ENCODE results near the gene PRKG1.

Gene PRKG1

DNA sequence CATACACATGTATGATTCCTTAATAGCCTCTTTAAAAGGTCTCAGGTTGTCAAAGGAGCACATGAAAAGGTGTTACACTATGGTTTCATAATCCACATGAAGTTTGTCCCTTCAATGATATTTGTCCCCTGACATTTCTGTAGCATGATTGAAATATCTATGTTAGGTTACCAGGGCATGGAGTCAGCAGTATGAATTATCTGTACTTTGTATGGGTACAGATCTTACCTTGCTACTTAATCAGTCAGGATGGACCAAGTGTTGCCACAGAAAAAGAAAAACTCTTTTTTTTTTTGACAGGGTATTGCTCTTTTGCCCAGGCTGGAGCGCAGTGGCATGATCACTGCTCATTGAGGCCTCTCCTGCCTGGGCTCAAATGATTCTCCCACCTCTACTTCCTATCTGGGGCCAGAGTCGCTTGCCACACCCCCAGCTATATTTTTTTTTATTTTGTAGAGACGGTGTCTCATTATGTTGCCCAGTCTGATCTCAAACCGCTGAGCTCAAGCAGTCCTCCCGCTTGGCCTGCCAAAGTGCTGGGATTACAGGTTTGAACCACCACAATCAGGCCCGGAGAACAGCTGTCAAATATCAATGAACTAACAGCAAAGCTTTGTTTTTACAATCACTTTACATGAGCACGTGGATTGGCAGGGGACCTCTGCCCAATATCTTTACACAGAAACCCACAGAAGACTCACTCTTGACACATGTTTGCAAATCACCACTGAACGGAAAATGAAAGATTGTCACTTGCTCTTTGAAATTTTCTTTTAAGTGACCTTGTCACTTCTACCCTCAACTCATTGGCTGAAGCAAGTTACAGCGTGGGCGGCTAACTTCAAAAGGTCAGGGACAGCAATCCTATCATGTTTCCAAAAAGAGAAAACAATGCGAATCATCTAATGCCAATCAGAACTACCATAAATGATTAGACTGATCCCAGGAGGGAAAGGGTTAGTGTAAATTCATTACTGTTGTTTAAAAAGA is 140.2 kb downstream of the PRKG1 start:
- Histone ChIP-seq H2AFZ (ENCODE audit: low read length) (no peak overlapping the region), H3K9ac (ENCODE audit: low read depth, low read length, poor library complexity, severe bottlenecking) (no peak overlapping the region), H3K4me3 (ENCODE audit: low read length, poor library complexity, severe bottlenecking) (no peak overlapping the region), H3K36me3 (ENCODE audit: insufficient read depth, low read length) (no peaks in the 10 kb centered on the region), H4K20me1 (ENCODE audit: insufficient read depth, low read length, poor library complexity, severe bottlenecking) (no peaks in the 10 kb centered on the region), H3K4me1 (ENCODE audit: insufficient read depth, low read length, poor library complexity, severe bottlenecking) (no peaks in the 10 kb centered on the region), H3K79me2 (ENCODE audit: insufficient read depth, low read length) (no peaks in the 10 kb centered on the region), H3F3A (ENCODE audit: low read depth) (no peaks in the 10 kb centered on the region), H3K9me2 (replicated peaks; ENCODE audit: low read depth, low read length) (no peaks in the 10 kb centered on the region), H3K4me2 (ENCODE audit: low read depth, low read length, poor library complexity, severe bottlenecking) (no peak overlapping the region), H3K9me3 (ENCODE audit: insufficient read depth, low read depth, low read length) (no peaks in the 10 kb centered on the region), H3K27me3 (ENCODE audit: insufficient read depth, low read length, poor library complexity, severe bottlenecking) (no peaks in the 10 kb centered on the region)
- no peak for TF ChIP-seq EZH2phosphoT487 (IDR thresholded peaks at IDR 0.05; ENCODE audit: borderline replicate concordance)
- TF ChIP-seq, protein P1, sequence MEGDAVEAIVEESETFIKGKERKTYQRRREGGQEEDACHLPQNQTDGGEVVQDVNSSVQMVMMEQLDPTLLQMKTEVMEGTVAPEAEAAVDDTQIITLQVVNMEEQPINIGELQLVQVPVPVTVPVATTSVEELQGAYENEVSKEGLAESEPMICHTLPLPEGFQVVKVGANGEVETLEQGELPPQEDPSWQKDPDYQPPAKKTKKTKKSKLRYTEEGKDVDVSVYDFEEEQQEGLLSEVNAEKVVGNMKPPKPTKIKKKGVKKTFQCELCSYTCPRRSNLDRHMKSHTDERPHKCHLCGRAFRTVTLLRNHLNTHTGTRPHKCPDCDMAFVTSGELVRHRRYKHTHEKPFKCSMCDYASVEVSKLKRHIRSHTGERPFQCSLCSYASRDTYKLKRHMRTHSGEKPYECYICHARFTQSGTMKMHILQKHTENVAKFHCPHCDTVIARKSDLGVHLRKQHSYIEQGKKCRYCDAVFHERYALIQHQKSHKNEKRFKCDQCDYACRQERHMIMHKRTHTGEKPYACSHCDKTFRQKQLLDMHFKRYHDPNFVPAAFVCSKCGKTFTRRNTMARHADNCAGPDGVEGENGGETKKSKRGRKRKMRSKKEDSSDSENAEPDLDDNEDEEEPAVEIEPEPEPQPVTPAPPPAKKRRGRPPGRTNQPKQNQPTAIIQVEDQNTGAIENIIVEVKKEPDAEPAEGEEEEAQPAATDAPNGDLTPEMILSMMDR (conservative IDR thresholded peaks at IDR 0.05; ENCODE audit: low read length), result no peak

DNA sequence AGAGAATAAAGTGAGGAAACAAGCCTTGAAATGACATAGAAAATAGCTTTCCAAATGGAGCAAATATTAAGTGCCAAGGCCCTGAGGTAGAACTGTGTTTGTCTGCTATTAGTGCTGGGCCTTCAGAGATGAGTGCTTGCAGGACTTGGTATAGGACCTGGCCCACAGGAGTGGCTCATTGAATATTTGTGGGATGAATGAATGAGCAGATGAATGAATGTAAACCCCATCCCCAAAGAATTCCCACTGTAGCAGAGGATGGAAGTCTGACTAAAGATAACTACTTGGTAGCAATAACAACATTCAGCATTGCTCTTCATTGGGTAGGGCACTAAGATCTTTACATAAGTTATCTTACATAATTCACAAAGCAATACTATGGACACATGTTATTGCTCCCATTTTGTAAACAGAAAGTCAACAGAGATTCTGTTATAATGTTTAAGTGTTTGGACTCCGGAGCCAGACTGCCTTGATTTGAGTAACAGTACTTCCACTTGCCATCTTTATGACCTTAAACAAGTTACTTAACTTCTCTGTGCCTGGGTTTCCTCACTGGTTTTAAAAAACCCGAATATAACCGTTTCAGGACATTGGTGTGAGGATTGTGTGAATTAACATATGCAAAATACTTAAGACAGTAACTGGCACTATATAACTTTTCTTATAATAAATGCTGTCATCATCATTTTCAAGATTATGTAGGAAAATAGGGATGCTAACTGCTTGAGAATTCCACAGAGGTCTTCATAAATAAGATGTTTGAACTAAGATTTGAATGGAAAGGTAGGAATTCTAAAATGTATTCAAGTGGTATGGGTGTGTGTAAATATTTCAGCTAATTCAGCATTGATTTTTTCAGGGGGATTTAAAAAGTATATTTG is 141.9 kb downstream of the PRKG1 start:
- Histone ChIP-seq H3F3A (ENCODE audit: low read depth) (no peaks in the 10 kb centered on the region), H3K4me2 (ENCODE audit: low read depth, low read length, poor library complexity, severe bottlenecking) (no peak overlapping the region), H3K9me2 (replicated peaks; ENCODE audit: low read depth, low read length) (no peaks in the 10 kb centered on the region), H3K9me3 (ENCODE audit: insufficient read depth, low read depth, low read length) (no peaks in the 10 kb centered on the region), H3K79me2 (ENCODE audit: insufficient read depth, low read length) (no peaks in the 10 kb centered on the region), H3K36me3 (ENCODE audit: insufficient read depth, low read length) (no peaks in the 10 kb centered on the region), H4K20me1 (ENCODE audit: insufficient read depth, low read length, poor library complexity, severe bottlenecking) (no peaks in the 10 kb centered on the region), H2AFZ (ENCODE audit: low read length) (no peak overlapping the region), H3K9ac (ENCODE audit: low read depth, low read length, poor library complexity, severe bottlenecking) (no peak overlapping the region), H3K27me3 (ENCODE audit: insufficient read depth, low read length, poor library complexity, severe bottlenecking) (no peaks in the 10 kb centered on the region), H3K4me1 (ENCODE audit: insufficient read depth, low read length, poor library complexity, severe bottlenecking) (no peaks in the 10 kb centered on the region), H3K4me3 (ENCODE audit: low read length, poor library complexity, severe bottlenecking) (no peak overlapping the region)
- TF ChIP-seq, protein P1 (conservative IDR thresholded peaks at IDR 0.05; ENCODE audit: low read length), result no peak
- no peak for TF ChIP-seq EZH2phosphoT487 (IDR thresholded peaks at IDR 0.05; ENCODE audit: borderline replicate concordance)

DNA sequence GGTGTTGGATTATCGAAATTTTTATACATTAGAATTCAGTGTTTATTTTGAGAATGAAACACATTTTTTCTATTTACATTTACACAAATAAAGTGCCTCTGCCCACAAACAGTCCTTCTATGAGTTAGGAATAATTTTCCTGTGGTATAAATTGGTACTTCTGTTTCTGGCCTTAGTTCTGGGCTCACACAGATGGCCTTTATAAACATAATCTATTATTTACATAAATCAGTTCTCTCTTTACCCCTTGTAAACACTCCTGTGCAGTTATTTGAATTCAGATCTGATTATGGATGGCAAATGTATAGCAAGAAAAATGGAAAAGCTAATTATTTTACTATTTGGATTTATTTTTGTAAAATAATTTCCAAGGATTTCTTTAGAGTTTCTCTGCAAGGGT is 143.2 kb downstream of the PRKG1 start:
- H3K36me3 ChIP-seq (ENCODE audit: insufficient read depth, low read length), result no peaks in the 10 kb centered on the region
- H3K79me2 ChIP-seq (ENCODE audit: insufficient read depth, low read length), result no peaks in the 10 kb centered on the region
- no peak overlapping the region for H3K9ac ChIP-seq (ENCODE audit: low read depth, low read length, poor library complexity, severe bottlenecking)
- no peaks in the 10 kb centered on the region for H4K20me1 ChIP-seq (ENCODE audit: insufficient read depth, low read length, poor library complexity, severe bottlenecking)
- H2AFZ ChIP-seq (ENCODE audit: low read length), result no peak overlapping the region
- no peaks in the 10 kb centered on the region for H3K4me1 ChIP-seq (ENCODE audit: insufficient read depth, low read length, poor library complexity, severe bottlenecking)
- no peak for TF ChIP-seq EZH2phosphoT487 (IDR thresholded peaks at IDR 0.05; ENCODE audit: borderline replicate concordance)
- TF ChIP-seq, protein P1 (conservative IDR thresholded peaks at IDR 0.05; ENCODE audit: low read length), result no peak
- H3K4me2 ChIP-seq (ENCODE audit: low read depth, low read length, poor library complexity, severe bottlenecking), result no peak overlapping the region
- H3F3A ChIP-seq (ENCODE audit: low read depth), result no peaks in the 10 kb centered on the region
- no peak overlapping the region for H3K4me3 ChIP-seq (ENCODE audit: low read length, poor library complexity, severe bottlenecking)
- no peaks in the 10 kb centered on the region for H3K27me3 ChIP-seq (ENCODE audit: insufficient read depth, low read length, poor library complexity, severe bottlenecking)
- no peaks in the 10 kb centered on the region for H3K9me2 ChIP-seq (replicated peaks; ENCODE audit: low read depth, low read length)
- no peaks in the 10 kb centered on the region for H3K9me3 ChIP-seq (ENCODE audit: insufficient read depth, low read depth, low read length)

All from Loucy (cell line).